ENCODE data around the gene MIR17HG. TPM values are rescaled to one million over a fixed set of nuclear protein-coding genes. Genes with fewer than 3 reads are reported as not detected.
"Not testable (repeated sequence)": the region's sequence is repeated elsewhere in the genome, so short reads cannot be mapped to it uniquely, and the experiment has no call there.

The MIR17HG gene
- total RNA-seq, 2 experiments from 2014 or later, result 10.1 to 11.9 TPM

DNA sequence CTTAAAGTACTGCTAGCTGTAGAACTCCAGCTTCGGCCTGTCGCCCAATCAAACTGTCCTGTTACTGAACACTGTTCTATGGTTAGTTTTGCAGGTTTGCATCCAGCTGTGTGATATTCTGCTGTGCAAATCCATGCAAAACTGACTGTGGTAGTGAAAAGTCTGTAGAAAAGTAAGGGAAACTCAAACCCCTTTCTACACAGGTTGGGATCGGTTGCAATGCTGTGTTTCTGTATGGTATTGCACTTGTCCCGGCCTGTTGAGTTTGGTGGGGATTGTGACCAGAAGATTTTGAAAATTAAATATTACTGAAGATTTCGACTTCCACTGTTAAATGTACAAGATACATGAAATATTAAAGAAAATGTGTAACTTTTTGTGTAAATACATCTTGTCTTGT is 3.6 kb downstream of the MIR17HG start:
- H3K4me1 Mint-ChIP-seq, result peaks cover 32% of the 10 kb centered on the region

GRCh38 chr13:91351980-91352379 is 4.5 kb downstream of the MIR17HG start:
- Mint-ChIP-seq H3K27me3 (no peaks in the 10 kb centered on the region), H3K4me3 (no peak overlapping the region), H3K36me3 (peaks cover 37% of the 10 kb centered on the region), H3K27ac (peak overlapping the region; percentile 21), H3K9me3 (no peaks in the 10 kb centered on the region), H3K4me1 (peaks cover 34% of the 10 kb centered on the region)
- no peak for DNase-seq
- no peak for ATAC-seq (ENCODE audit: low read depth)
- POLR2A ChIA-PET, result no interaction called here

More for the DNA sequence above, 3.6 kb downstream of the MIR17HG start:
- no peak for DNase-seq
- Mint-ChIP-seq H3K27ac (no peak overlapping the region), H3K36me3 (peaks cover 30% of the 10 kb centered on the region), H3K9me3 (no peaks in the 10 kb centered on the region), H3K4me3 (peak overlapping the region; percentile 78), H3K27me3 (no peaks in the 10 kb centered on the region)
- POLR2A ChIA-PET, result no interaction called here
- no peak for ATAC-seq (ENCODE audit: low read depth)

GRCh38 chr13:91352891-91353290 is 5.4 kb downstream of the MIR17HG start:
- peaks cover 33% of the 10 kb centered on the region for H3K4me1 Mint-ChIP-seq
- H3K4me3 Mint-ChIP-seq; H3K27ac Mint-ChIP-seq; H3K27me3 Mint-ChIP-seq; ATAC-seq (ENCODE audit: low read depth); DNase-seq; H3K9me3 Mint-ChIP-seq: not testable (repeated sequence)
- peaks cover 41% of the 10 kb centered on the region for H3K36me3 Mint-ChIP-seq
- POLR2A ChIA-PET, result interaction anchor here (0.6 kb wide), 1 partner anchor 138 kb away, joined by 3 read pairs; no protein-coding TSS in a partner anchor

DNA sequence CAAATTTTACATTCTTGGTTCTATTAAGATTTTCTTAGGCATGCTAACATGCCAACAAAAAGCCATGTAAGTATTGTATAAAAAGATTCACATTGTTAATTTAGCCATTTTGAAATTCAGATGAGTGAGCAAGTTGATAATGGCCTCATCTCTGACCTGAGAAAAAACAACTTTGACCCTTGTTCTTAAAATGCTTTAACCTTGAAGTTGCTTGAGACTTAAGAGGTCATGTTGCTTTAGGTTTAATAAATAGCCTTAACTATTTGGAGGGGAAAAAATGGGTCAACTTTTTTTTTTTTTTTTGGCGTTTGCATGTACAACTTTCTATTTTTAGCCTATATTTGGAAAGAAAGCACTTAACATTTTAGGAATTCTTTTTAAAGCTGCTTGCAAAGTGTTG is 6.0 kb downstream of the MIR17HG start:
- Mint-ChIP-seq H3K27me3 (no peaks in the 10 kb centered on the region), H3K4me3 (no peak overlapping the region), H3K36me3 (peaks cover 44% of the 10 kb centered on the region), H3K4me1 (peaks cover 36% of the 10 kb centered on the region), H3K9me3 (no peaks in the 10 kb centered on the region), H3K27ac (no peak overlapping the region)
- DNase-seq (no peak), ATAC-seq (ENCODE audit: low read depth) (no peak)
- POLR2A ChIA-PET, result no interaction called here

DNA sequence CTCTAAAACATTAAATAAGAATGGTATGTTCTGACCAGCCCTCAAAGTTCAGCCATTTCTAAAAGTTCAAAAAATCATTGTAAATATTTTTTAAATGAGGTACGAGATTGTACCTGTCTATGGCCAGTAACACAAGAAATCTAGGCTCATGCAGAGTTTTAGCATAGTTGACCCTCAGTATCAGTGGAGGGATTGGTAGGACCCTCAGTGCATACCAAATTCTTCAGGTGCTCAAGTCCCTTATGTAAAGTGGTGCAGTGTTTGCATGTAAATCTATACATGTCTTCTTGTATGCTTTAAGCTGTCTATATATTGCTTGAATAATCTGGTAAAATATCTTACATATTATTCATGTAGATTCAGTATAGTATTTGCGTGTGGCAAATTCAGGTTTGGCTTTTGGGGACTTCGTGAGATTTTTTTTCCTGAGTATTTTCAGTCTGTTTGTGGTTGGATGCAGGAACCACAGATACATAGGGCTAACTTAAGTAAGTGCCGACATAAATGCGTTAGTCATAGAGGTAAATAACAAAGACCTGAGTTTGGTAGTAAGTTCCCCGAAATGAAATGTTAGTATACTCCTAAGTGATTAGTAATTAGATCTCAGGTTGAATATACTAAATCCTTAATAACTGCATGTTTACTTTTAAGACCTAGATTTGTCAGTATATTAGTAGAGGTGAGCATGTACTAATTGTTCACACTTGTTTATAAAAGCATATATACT is 7.8 kb downstream of the MIR17HG start:
- no peak for ATAC-seq (ENCODE audit: low read depth)
- H3K27ac Mint-ChIP-seq, result no peak overlapping the region
- H3K36me3 Mint-ChIP-seq, result peaks cover 39% of the 10 kb centered on the region
- no peak overlapping the region for H3K4me3 Mint-ChIP-seq
- DNase-seq, result no peak
- no peaks in the 10 kb centered on the region for H3K9me3 Mint-ChIP-seq
- POLR2A ChIA-PET, result no interaction called here
- no peaks in the 10 kb centered on the region for H3K27me3 Mint-ChIP-seq
- H3K4me1 Mint-ChIP-seq, result peaks cover 28% of the 10 kb centered on the region

- Mint-ChIP-seq H3K36me3 (peaks cover 33% of the 10 kb centered on the region), H3K27ac (no peak overlapping the region), H3K4me3 (no peak overlapping the region), H3K9me3 (no peaks in the 10 kb centered on the region), H3K27me3 (no peaks in the 10 kb centered on the region), H3K4me1 (peaks cover 20% of the 10 kb centered on the region)
- DNase-seq (no peak), ATAC-seq (ENCODE audit: low read depth) (no peak)
- POLR2A ChIA-PET, result no interaction called here
These were observed 8.6 kb downstream of the MIR17HG start for GRCh38 chr13:91355826-91356710.

- DNase-seq (no peak), ATAC-seq (ENCODE audit: low read depth) (no peak)
- peaks cover 12% of the 10 kb centered on the region for H3K4me1 Mint-ChIP-seq
- H3K4me3 Mint-ChIP-seq, result no peak overlapping the region
- no peaks in the 10 kb centered on the region for H3K27me3 Mint-ChIP-seq
- no peak overlapping the region for H3K27ac Mint-ChIP-seq
- peaks cover 27% of the 10 kb centered on the region for H3K36me3 Mint-ChIP-seq
- no peaks in the 10 kb centered on the region for H3K9me3 Mint-ChIP-seq
- POLR2A ChIA-PET, result no interaction called here
These were observed 9.6 kb downstream of the MIR17HG start for GRCh38 chr13:91356919-91357612.

GRCh38 chr13:91357613-91358386 is 10.3 kb downstream of the MIR17HG start:
- Mint-ChIP-seq H3K36me3 (peaks cover 27% of the 10 kb centered on the region), H3K4me1 (peaks cover 10% of the 10 kb centered on the region), H3K9me3 (no peaks in the 10 kb centered on the region), H3K27me3 (no peaks in the 10 kb centered on the region), H3K27ac (no peak overlapping the region), H3K4me3 (no peak overlapping the region)
- ATAC-seq (ENCODE audit: low read depth), result no peak
- POLR2A ChIA-PET, result no interaction called here
- no peak for DNase-seq

GRCh38 chr13:91358387-91358782 is 10.9 kb downstream of the MIR17HG start:
- POLR2A ChIA-PET, result no interaction called here
- no peak overlapping the region for H3K27ac Mint-ChIP-seq

DNA sequence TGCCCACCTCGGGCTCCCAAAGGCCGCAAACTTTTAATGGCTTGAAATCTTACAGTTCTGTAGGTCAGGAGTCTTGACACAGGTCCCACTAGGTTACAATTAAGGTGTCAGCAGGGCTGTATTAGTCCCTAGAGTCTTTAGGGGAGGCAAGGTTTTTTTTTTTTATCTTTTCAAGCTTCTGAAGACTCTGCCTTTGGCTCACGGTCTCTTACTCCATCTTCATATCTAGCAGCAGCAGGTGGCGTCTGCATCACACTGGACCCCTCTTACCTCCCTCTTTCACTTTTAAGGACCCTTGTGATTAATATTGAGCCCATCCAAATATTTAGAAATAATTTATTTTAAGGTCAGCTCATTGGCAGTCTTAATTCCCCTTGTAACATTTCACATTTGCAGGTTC is 11.6 kb downstream of the MIR17HG start:
- Mint-ChIP-seq H3K36me3 (peaks cover 24% of the 10 kb centered on the region), H3K27ac (no peak overlapping the region), H3K4me1 (peaks cover 10% of the 10 kb centered on the region), H3K9me3 (no peaks in the 10 kb centered on the region), H3K4me3 (no peak overlapping the region), H3K27me3 (no peaks in the 10 kb centered on the region)
- ATAC-seq (ENCODE audit: low read depth) (no peak), DNase-seq (no peak)
- POLR2A ChIA-PET, result interaction anchor here (1.3 kb wide), 1 partner anchor 12 kb away, joined by 4 read pairs; the partner anchor contains the start of gene MIR17HG

More at GRCh38 chr13:91358387-91358782, 10.9 kb downstream of the MIR17HG start:
- no peaks in the 10 kb centered on the region for H3K27me3 Mint-ChIP-seq
- peaks cover 26% of the 10 kb centered on the region for H3K36me3 Mint-ChIP-seq
- no peak overlapping the region for H3K4me3 Mint-ChIP-seq
- H3K9me3 Mint-ChIP-seq, result no peaks in the 10 kb centered on the region
- ATAC-seq (ENCODE audit: low read depth) (no peak), DNase-seq (no peak)
- peaks cover 10% of the 10 kb centered on the region for H3K4me1 Mint-ChIP-seq

DNA sequence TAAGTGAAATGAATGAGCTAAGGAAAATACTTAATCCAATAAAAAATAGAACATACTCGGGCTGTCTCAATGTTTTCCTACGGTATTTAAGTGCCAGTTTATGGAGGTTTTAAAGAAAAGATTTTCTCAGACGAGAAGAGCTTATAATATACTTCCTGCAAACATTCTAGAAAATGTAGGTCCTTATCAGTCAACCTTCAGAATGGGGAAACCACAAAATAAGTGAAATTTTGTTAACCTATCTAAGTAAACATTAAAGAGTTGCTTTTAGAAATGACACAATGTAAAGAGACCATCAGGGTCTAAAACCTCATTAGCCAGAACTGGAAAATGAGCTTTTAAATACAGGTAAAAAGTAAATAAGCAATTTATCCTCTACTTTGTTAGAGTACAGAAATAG is 12.1 kb downstream of the MIR17HG start:
- H3K9me3 Mint-ChIP-seq, result no peaks in the 10 kb centered on the region
- POLR2A ChIA-PET, result interaction anchor here (1.3 kb wide), 1 partner anchor 12 kb away, joined by 4 read pairs; the partner anchor contains the start of gene MIR17HG

DNA sequence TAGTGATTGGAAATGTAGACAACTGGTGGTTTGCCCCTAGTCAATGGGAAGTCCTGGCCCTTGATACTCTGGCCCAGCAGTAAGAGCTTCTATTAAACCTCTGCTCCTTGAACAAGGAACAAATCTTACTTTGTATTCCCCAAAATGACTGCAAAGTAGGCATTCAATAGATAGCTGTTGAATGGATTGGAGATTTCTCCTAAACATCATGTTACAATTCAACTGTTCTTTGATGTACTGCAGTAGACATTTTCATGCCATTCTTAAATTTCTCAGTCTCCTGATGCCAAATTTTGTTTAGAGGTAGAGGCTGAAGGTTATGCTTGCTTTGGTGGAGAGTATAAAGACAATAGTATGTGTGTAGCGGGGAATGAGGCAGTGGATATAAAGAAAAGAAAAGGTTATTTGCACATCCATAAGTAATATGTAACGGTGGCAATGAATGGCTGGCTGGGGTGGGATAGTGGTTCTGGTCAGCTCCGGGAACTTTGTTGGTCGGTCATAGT is 12.8 kb downstream of the MIR17HG start:
- POLR2A ChIA-PET, result interaction anchor here (1.3 kb wide), 1 partner anchor 13 kb away, joined by 4 read pairs; the partner anchor contains the start of gene MIR17HG
- Mint-ChIP-seq H3K27ac (no peak overlapping the region), H3K4me1 (peaks cover 10% of the 10 kb centered on the region)

More for the DNA sequence above, 12.1 kb downstream of the MIR17HG start:
- DNase-seq, result no peak
- no peak overlapping the region for H3K4me3 Mint-ChIP-seq
- H3K36me3 Mint-ChIP-seq, result peaks cover 21% of the 10 kb centered on the region
- no peak overlapping the region for H3K27ac Mint-ChIP-seq
- H3K4me1 Mint-ChIP-seq, result peaks cover 10% of the 10 kb centered on the region
- H3K27me3 Mint-ChIP-seq, result no peaks in the 10 kb centered on the region
- ATAC-seq (ENCODE audit: low read depth), result no peak

More for the DNA sequence above, 12.8 kb downstream of the MIR17HG start:
- Mint-ChIP-seq H3K9me3 (no peaks in the 10 kb centered on the region), H3K4me3 (no peak overlapping the region), H3K27me3 (no peaks in the 10 kb centered on the region), H3K36me3 (peaks cover 22% of the 10 kb centered on the region)
- DNase-seq (no peak), ATAC-seq (ENCODE audit: low read depth) (no peak)
